ENCODE data around the gene FER.
"Not testable (repeated sequence)": the region's sequence is repeated elsewhere in the genome, so short reads cannot be mapped to it uniquely, and the experiment has no call there.

Gene FER

DNA sequence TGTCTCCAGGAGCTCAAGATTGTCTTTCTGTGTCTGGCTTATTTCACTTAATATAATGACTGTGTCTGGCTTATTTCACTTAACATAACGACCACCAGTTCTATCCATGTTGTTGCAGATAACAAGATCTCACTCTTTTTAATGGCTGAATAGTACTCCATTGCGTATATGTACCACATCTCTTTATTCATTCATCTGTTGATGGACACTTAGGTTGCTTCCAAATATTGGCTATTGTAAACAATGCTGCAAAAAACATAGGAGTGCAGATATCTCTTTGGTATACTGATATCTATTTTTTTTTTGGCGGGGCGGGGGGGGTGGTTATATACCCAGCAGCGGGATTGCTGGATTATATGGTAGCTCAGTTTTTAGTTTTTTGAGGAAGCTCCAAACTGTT lies 45.5 kb downstream of the FER start:
- Histone ChIP-seq H3K27ac (no peak overlapping the region), H3K4me3 (no peak overlapping the region)

DNA sequence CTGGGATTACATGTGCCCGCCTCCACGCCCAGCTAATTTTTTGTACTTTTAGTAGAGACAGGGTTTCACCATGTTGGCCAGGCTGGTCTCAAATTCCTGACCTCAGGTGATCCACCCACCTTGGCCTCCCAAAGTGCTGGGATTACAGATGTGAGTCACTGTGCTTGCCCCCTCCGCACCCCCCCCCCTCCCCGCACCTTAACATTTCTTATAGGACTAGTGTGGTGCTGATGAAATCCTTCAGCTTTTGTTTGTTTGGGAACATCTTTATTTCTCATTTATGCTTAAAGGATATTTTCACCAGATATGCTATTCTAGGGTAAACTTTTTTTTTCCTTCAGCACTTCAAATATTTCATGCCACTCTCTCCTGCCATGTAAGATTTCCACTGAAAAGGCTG lies 46.7 kb downstream of the FER start:
- not testable (repeated sequence) for H3K27ac ChIP-seq

DNA sequence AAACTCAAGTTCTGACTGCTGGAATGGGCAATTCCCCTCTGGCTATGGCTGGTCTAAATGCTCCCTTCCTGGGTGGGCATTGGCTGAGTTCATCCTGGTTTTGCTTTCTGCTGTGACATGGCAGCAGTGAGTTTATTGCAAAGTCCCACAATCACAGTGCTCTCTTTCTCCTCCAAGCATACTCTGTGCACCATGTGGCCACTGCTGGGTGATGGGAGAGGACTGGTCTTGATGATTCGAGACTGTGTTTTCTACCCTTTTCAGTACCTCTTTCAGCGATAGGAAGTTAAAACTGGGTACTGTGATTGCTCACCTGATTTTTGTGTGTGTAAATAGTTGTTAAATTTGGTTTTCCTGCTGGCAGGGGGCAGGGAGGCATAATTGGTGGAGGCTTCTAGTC lies 49.7 kb downstream of the FER start:
- no peak overlapping the region for H3K27ac ChIP-seq
- no peak overlapping the region for H3K4me3 ChIP-seq

More for the DNA sequence above, 46.7 kb downstream of the FER start:
- not testable (repeated sequence) for H3K4me3 ChIP-seq

DNA sequence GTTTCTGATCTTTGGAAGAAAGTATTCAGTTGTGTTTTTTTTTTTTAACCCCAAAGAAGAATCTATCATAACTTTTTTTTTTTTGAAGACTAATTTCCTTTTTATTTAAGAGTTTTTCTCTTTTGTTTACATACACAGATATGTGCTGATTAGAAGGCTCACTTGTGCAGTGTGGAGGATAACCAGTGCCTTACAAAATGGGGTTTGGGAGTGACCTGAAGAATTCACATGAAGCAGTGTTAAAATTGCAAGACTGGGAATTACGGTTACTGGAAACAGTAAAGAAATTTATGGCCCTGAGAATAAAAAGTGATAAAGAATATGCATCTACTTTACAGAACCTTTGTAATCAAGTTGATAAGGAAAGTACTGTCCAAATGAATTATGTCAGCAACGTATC lies 50.3 kb downstream of the FER start:
- Histone ChIP-seq H3K27ac (no peak overlapping the region), H3K4me3 (no peak overlapping the region)

DNA sequence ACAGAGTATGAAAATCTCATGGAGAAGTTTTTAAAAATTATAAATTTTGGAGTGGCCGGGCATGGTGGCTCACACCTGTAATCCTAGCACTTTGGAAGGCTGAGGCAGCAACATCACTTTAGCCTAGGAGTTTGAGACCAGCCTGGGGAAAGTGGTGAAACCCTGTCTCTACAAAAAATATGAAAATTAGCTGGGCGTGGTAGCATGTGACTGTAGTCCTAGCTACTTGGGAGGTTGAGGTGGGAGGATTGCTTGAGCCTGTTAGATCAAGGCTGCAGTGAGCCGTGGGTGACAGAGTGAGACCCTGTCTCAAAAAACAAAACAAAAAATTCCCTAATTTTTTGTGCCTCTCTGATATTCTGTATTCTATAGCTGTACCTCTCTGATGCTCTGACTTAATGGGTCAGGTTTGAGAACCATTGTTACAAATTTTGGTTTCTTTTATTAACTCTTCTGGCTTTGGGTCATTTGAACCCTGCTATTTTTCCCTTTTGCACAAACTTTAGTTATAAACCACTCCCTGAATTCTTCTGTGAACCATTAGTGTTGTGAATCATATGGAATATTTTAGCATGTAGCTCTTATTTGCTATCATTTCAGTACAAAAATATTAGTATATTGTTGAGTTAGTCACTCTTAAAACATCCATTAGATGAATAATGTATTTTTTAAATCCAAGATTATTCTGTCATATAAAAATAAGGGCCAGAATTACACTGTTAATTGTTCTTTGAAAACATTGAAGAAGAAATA lies 51.0 kb downstream of the FER start:
- H3K27ac ChIP-seq: no peak overlapping the region
- H3K4me3 ChIP-seq: no peak overlapping the region

DNA sequence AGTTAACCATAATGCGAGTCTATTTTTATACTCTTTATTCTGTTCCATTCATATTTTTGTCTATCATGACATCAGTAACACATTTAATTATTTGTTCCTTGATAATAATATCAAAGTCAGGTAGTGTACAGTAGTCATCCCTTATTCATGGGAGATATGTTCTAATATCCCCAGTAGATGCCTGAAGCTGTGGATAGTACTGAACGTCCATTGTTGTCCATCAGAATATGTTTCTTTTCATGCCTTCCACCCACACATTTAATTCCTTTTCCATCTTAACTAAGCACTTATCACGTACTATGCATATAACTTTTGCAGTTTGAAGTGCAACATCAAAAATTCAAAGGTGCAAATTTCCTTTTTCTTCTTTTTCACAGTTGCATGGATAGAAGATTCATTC lies 53.6 kb downstream of the FER start:
- H3K27ac ChIP-seq: peak overlapping the region in 1 of 21 experiments; percentile 18
- H3K4me3 ChIP-seq: no peak overlapping the region

DNA sequence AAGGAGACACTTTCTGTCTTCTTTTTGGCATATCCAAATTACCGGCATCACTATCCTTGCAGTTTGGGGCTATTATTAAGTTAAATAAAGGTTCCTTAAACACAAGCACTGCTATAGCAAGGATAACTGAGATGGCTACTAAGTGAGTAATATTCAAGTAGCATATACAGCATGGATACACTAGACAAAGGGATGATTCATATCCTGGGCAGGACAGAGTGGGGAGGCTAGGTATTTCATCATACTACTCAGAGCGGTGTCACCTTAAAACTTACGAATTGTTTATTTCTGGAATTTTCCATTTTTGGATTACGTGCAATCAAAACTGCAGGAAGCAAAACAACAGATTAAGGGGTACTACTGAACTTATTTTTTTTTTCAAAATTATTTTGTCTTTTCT lies 54.1 kb downstream of the FER start:
- peak overlapping the region in 1 of 21 experiments; percentile 18 for H3K27ac ChIP-seq
- no peak overlapping the region for H3K4me3 ChIP-seq

DNA sequence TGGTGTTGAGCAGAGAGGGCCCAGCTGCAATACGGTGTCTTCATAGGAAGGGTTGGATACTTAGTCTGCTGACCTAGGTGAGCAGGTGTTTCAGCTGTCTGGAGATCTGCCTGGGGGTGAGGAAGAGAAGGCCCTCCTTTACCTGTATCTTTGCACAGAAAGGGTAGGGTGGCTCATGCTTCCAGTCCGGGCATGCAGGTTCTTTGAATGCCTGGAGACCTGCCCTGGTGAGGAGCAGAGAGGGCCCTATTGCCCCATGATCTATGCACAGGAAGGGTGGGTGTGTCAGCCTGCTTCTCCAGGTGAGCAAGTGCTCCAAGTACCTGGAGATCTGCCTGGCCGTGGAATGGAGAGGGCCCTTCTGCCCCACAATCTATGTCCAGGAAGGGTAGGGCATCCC lies 63.0 kb downstream of the FER start:
- H3K27ac ChIP-seq: no peak overlapping the region
- no peak overlapping the region for H3K4me3 ChIP-seq

DNA sequence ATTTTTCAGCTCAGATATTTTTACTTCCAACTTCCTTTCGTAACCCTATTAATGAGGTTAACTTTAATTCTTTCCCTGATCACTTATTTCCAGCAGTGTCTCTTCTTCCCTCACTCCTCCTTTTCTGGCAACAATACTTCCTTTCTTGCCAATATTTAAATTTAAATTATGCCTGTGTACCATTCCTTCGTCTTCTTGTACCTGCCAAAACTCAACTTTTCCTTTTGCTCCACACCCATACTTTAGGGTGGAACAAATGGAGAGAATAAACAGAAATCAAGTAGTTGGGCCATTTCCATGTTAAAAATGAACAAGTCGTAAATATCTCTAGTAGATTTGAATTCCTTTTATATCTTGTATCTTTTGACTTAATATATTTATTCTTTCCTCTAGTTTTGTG lies 66.0 kb downstream of the FER start:
- H3K27ac ChIP-seq: peak overlapping the region in 1 of 21 experiments; percentile 30
- no peak overlapping the region for H3K4me3 ChIP-seq

DNA sequence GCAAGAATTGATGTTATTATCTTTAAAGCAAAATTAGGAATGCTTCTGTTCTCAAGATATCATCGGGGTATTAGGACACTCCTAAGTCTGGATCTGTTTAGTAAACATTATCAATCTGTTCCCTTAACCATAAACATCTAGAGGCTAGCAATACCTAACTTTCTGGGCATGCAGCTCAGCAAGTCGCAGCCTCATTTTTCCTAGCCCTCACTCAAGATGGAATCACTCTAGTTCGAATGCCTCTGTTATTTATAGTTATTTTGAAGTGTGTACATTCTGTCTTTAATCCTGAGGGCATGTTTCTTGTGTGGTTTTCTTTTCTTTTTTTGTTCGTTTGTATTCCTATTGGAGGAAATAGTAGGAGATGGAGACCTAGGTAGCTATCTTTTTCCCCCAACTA lies 66.9 kb downstream of the FER start:
- Histone ChIP-seq H3K27ac (no peak overlapping the region), H3K4me3 (no peak overlapping the region)

DNA sequence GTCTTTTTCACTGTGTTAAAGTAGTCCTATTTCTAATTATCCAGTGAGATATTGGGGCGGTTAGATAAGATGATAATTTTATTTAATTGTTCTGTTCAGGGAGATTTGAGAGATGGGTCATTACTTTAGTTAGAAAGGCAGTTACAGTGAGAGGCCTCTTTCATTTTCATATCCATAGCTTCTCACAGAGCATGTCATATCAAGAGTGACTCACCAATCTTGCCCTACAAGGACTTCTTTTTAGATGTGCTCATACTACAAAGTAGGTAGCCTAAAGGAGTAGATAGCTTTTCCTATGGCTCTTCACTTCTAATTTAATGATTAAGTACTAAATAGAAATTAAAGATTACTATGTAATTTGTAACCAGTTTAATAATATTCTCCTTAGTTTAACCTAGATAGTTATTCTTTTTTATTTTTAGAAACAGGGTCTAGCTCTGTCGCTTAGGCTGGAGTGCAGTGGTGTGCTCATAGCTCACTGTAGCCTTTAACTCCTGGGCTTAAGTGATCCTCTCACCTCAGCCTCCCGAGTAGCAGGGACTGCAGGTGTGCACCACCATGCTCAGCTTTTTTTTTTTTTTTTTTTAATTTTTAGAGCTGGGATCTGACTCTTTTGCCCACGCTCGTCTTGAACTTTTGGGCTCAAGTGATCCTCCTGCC lies 71.0 kb downstream of the FER start:
- H3K4me3 ChIP-seq: no peak overlapping the region
- H3K27ac ChIP-seq: no peak overlapping the region

DNA sequence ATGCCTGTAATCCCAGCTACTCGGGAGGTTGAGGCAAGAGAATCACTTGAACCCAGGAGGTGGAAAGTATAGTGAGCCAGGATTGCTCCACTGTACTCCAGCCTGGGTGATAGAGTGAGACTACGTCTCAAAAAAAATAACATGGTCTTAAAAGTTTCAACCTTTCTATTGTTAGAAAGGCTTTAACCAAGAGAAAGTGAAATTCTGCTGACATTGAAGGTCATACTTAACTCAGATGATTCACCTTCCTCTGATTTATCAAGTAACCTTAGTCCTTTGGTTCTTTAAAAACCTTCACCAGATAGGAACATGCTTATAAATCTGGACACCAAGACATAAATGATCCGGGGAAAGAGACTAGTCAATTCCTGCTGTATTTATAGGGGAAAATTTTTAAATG lies 73.3 kb downstream of the FER start:
- H3K27ac ChIP-seq: no peak overlapping the region
- no peak overlapping the region for H3K4me3 ChIP-seq

DNA sequence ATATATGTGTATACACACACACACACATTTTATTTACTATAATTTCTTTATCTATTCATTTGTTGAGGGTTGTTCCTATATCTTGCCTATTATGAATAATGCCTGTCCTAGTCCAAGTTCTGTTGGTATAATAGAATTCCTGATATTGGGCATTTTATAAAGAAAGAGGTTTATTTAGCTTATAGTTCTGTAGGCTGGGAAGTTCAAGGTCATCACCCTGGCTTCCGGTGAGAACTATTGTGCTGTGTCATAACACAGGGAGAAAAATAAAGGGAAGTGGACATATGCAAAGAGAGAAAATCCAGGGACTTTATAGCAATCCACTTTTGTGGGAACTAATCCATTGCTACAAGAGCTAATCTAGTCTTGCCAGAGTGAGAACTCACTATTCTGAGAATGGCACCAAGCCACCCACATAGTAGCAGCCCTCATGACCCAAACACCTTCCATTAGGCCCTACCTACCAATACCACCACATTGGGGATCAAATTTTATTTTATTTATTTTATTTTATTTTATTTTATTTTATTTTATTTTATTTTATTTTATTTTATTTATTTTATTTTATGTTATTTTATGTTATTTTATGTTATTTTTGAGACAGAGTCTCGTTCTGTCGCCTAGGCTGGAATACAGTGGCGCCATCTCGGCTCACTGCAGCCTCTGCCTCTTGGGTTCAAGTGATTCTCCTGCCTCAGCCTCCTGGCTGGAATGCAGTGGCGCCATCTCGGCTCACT lies 74.7 kb downstream of the FER start:
- H3K27ac ChIP-seq: no peak overlapping the region
- no peak overlapping the region for H3K4me3 ChIP-seq

DNA sequence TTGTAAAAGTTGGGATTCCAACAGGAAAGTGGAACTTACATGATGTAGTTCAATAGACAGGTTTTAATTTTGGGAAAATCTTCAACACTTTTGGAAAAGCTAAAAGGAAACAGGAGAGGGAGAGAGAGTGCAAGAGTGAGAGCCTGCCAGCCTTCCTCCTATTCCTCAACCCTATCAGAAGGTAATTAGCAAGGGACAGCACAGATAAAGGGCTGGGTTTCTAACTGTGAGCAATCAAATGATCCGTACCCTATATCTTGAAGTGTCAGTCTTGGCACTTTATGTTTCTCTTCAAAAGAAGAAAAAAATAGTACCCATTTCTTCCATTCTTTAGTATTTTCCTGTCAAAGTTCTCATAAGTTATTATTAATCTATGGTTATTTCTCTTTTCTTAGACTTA lies 79.4 kb downstream of the FER start:
- Histone ChIP-seq H3K27ac (no peak overlapping the region), H3K4me3 (no peak overlapping the region)

DNA sequence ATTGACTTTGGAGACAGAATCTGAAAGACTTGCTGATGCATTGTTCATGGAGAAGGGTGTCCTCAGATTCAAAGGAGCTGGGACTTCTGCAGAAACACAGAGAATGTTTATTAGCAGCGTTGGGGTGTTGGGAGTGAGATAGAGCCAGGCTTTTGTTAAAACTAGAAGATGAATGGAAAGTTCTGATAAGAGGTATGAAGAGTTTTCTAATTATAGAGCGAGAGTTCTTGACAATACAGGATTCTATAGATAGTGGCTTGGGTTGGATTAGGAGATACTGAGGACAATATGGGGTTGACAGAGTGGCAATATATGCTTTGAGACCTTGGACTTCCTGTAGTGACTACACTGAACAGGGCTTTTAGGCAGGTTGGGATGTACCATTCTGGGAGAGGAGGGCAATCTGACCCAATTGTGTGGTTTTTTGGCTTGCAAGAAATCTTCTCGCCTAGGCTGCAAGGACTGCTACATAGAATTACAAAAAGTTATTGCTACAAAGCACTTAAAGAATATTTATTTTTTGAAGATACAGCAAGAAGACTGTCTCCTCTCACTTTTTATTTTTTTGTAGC lies 83.1 kb downstream of the FER start:
- Histone ChIP-seq H3K27ac (no peak overlapping the region), H3K4me3 (no peak overlapping the region)

DNA sequence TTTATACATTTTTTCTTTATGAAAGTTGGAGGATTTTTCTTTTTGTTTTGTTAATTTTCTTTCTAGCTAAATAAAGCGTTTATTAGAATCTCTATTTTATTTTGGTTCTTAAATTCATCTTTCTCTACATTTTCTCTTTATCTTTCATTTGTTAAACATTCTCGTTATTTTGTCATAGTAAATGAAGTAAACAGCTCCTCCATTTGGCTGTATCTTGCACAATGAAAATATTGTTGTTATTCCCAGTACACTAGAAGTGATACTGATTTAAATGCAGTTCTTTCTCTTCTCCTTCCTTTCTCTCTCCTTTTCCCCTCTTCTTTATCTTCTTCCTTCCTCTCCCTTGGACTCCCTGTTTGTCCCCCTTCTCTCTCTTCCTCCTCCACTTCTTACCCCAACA lies 88.8 kb downstream of the FER start:
- Histone ChIP-seq H3K27ac (no peak overlapping the region), H3K4me3 (no peak overlapping the region)

DNA sequence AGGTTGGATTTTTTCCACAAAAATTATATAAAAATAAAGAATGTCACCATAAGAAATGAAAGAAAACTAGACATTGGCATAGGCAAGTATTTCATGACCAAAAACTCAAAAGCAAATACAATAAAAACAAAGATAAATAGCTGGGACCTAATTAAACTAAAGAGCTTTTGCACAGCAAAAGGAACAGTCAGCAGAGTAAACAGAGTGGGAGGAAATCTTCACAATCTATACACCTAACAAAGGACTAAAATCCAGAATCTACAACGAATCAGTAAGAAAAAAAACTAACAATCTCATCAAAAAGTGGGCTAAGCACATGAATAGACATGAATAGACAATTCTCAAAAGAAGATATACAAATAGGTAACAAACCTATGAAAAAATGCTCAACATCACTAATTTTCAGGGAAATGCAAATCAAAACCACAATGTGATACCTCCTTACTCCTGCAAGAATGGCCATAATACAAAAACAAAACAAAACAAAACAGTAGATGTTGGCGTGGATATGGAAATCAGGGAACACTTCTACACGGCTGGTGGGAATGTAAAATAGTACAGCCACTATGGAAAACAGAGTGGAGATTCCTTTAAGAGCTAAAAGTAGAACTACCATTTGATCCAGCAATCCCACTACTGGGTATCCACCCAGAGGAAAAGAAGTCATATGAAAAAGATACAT lies 94.7 kb downstream of the FER start:
- not testable (repeated sequence) for H3K4me3 ChIP-seq, H3K27ac ChIP-seq

DNA sequence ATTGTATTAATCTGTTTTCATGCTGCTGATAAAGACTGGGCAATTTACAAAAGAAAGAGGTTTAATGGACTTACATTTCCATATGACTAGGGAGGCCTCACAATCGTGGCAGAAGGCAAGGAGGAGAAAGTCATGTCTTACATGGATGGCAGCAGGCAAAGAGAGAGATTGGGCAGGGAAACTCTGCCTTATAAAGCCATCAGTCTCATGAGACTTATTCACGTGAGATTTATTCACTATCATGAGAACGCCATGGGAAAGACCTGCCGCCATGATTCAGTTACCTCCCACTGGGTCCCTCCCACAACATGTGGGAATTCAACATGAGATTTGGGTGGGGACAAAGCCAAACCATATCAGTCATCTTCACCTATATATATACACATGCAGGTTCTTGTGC lies 103.4 kb downstream of the FER start:
- H3K27ac ChIP-seq, H3K4me3 ChIP-seq: not testable (repeated sequence)

DNA sequence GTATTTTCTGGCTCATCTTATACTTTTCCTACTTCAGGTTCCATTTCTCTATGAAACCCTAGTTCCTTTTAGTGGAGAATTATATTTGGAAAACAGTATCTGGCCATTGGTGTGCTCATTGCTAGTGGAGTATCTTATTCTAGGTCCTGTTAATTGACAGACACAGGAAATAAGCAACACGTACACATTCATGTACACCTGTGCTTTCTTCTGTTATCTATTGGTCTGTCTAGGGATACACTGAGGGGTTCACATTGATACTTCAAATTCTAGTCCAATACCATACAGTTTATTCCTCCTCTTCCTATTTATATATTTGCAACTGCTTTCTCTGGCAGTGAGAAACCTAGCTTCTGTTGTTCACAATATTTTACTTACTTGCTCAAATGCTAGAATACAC lies 110.2 kb downstream of the FER start:
- Histone ChIP-seq H3K27ac (no peak overlapping the region), H3K4me3 (no peak overlapping the region)

DNA sequence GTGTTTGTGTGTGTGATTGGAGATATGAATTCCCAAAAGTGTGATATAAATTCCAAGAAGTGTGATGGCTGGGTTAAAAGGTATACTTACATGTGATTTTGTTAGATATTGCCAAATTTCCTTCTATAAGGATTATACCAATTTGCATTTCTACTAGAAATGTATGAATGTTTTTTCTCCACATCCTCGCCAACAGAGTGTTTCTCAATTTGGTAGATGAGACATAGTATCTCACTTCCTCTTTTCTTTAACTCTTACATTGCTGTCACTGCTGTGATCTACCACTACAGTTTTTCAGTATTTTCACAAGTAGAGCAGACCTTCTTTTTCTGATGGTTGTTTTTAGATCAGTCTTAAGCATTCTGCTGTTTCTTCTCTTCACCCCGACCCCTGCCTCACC lies 111.3 kb downstream of the FER start:
- Histone ChIP-seq H3K27ac (no peak overlapping the region), H3K4me3 (no peak overlapping the region)

Measured in skin epidermis (tissue), 12 donors.